GM18499 (cell line): ENCODE results near the gene FBXW7.

Source experiments
- ATAC-seq: cut with Tn5 transposase; IDR thresholded peaks from one replicate; pipeline ENCODE4 v1.9.1; 2021; ENCODE audit warnings: moderate number of reproducible peaks; ENCODE audit not compliant: insufficient read depth, unreplicated experiment

The FBXW7 gene

GRCh38 chr4:152351080-152351479, 184.8 kb downstream of the FBXW7 start:
- ATAC-seq: no peak

- no peak for ATAC-seq
Observed at GRCh38 chr4:152348670-152349069, 187.2 kb downstream of the FBXW7 start.

GRCh38 chr4:152346979-152347378, 188.9 kb downstream of the FBXW7 start:
- ATAC-seq: no peak

- no peak for ATAC-seq
Observed at GRCh38 chr4:152346526-152346925, 189.4 kb downstream of the FBXW7 start.

GRCh38 chr4:152344001-152344400, 191.9 kb downstream of the FBXW7 start:
- no peak for ATAC-seq

- no peak for ATAC-seq
Observed at GRCh38 chr4:152342293-152342692, 193.6 kb downstream of the FBXW7 start.

GRCh38 chr4:152340818-152341217, 195.1 kb downstream of the FBXW7 start:
- ATAC-seq: no peak

- ATAC-seq: no peak
Observed at GRCh38 chr4:152339576-152339975, 196.3 kb downstream of the FBXW7 start.

GRCh38 chr4:152334931-152335330, 201.0 kb downstream of the FBXW7 start:
- ATAC-seq: no peak

- ATAC-seq: no peak
Observed at GRCh38 chr4:152331042-152331441, 204.8 kb downstream of the FBXW7 start.

- no peak for ATAC-seq
Observed at GRCh38 chr4:152328582-152328981, 207.3 kb downstream of the FBXW7 start.

- no peak for ATAC-seq
Observed at GRCh38 chr4:152327606-152328453, 208.1 kb downstream of the FBXW7 start.

GRCh38 chr4:152325831-152326230, 210.1 kb downstream of the FBXW7 start:
- ATAC-seq: no peak

- ATAC-seq: no peak
Observed at GRCh38 chr4:152323221-152323620, 212.7 kb downstream of the FBXW7 start.

- no peak for ATAC-seq
Observed at GRCh38 chr4:152322656-152323055, 213.2 kb downstream of the FBXW7 start.

GRCh38 chr4:152321923-152322322, 214.0 kb downstream of the FBXW7 start:
- no peak for ATAC-seq

- ATAC-seq: no peak
Observed at GRCh38 chr4:152321398-152321797, 214.5 kb downstream of the FBXW7 start.

GRCh38 chr4:152316969-152317368, 218.9 kb downstream of the FBXW7 start:
- no peak for ATAC-seq

GRCh38 chr4:152310257-152310656, 225.6 kb downstream of the FBXW7 start:
- no peak for ATAC-seq

GRCh38 chr4:152309418-152309817, 226.5 kb downstream of the FBXW7 start:
- no peak for ATAC-seq

- no peak for ATAC-seq
Observed at GRCh38 chr4:152308951-152309350, 226.9 kb downstream of the FBXW7 start.

GRCh38 chr4:152307669-152308068, 228.2 kb downstream of the FBXW7 start:
- no peak for ATAC-seq
